ENCODE measurements around the gene CABP5.
"Not testable (repeated sequence)": the region's sequence is repeated elsewhere in the genome, so short reads cannot be mapped to it uniquely, and the experiment has no call there.

CABP5 gene

DNA sequence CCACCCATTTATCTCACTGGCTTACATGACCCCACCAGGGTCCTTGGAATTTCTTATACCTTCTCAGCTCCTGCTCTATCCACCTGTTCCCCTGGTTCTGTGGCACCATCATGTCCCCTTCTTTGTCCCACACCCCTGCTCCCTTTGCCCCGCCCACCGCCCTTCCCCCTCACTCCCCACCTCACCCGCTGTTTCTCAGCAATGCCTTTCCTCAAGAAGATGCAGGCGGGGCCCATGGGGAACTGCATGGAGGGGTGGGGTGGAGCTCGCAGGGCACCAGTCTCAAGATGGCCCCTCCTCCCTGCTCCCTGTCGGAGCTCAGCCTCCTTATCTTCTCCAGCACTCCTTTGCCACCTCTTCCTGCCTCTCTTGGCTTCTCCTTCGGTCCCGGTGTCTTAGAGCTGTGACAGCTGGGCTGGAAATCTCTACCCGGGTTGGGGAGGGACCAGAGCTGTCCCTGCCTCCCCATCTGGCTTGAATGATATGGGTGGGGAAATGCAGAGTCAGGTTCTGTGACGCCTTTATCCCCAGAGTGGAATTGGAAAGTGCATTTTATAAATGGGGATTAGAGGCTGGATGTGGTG, at the start of gene CABP5:
Gene CABP5, minus strand, starts transcription at position 405 of the 584 bp plus-strand sequence. Its CDS starts 157 bp downstream, at position 248.
- FAIRE-seq, result no peak

DNA sequence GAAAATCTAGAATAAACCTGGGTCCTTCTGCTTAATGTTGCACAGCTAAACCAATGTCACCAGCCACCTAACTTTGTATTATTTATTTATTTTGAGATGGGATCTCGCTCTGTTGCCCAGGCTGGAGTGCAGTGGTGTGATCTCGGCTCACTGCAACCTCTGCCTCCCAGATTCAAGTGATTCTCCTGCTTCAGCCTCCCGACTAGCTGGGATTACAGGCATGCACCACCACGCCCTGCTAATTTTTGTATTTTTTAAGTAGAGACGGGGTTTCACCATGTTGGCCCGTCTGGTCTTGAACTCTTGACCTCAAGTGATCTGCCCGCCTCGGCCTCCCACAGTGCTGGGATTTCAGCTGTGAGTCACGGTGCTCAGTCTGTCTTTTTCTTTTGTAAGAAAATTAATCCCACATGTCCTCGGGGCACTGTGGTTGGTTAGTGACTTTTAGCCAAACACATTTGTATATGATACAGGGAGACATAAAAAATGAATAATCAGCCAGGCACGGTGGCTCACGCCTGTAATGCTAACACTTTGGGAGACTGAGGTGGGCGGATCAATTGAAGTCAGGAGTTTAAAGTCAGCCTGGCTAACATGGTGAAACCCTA, 47.3 kb upstream of the CABP5 start:
- FAIRE-seq, result not testable (repeated sequence)

DNA sequence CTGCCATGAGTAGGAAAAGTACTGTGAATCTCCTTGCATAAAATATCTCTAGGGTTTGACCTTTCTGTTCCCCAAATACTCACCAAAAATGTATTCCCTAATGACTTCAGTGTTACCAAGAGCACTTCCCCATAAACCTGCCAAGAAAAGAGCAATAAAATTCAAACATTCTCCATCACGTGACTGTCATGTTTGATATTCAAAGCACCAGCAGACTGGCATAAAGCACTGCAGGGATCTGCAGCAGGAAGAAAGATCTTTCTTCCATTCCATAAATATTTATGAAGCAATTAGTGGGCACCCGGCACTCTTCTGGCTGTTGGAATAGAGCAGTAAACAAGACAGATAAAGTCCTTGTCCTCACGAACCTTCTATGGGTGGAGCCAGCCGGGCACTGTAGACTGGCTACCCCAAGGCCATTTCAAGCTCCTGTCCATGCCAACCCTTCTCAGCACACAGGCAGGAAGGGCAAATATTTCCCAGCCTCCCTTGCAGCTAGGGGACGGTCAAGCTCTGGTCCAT, 46.5 kb upstream of the CABP5 start:
- FAIRE-seq, result no peak

DNA sequence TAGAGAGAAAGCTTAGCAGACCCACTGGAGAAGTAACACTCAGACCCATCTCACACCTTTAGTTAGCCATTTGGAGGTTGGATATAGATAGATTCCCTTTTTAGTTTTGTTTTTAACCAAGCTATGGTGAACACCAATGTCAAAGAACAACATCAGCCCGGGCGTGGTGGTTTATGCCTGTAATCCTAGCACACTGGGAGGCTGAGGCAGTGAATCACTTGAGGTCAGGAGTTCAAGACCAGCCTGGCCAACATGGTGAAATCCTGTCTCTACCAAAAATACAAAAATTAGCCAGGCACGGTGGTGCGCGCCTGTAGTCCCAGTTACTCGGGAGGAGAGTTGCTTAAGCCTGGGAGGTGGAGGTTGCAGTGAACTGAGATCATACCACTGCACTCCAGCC, 45.1 kb upstream of the CABP5 start:
- FAIRE-seq, result not testable (repeated sequence)

DNA sequence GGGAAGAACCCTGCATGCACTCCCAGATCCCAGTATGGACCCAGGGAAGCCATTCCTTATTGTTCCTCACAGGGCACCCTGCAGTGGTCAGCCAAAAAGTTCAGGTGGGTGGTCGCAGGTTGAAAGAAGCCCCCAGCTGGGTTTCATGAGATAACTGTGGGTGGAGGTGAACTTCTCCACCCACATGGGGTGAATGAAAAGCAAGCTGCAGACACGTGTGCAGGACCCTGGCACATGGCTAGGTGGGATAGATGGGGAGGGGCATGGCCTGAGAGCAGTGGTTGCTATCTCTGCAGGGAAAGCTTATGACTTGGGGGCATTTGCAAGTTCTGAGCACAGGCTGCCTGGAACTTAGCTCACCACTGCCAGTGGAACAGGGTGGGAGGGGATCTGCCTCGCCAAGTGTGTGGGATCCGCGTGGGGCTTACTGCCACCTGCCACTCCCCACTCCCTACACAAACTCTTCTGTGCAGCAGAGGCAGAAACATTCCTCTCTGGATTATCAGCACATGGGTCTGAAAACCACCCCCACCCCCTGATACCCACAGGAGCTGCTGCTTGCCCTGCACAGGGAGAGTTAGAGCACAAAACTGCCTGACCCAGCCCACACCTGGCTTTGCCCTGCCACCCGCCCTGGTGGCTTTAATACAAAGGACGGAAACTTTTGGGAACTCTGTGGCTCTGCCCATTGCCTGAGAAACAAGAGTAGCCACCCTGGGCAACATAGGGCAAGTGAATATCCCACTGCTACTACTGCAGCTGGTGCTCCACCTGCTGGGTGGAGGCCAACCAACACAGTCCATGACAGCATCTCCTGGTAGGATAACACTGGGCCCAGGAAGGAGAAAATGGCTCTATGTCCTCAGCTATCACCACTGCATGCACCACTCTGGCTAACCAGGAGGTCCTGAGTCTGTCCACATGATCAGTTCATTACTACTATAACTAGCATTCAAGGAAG, 42.3 kb upstream of the CABP5 start:
- FAIRE-seq, result no peak

DNA sequence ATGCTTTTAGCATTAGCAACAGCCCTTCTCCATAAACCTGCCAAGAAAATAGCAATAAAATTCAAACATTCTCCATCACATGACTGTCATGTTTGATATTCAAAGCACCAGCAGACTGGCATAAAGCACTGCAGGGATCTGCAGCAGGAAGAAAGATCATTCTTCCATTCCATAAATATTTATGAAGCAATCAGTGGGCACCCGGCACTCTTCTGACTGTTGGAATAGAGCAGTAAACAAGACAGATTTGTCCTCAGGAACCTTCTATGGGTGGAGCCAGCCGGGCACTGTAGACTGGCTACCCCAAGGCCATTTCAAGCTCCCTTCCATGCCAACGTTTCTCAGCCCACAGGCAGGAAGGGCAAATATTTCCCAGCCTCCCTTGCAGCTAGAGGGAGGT, 41.2 kb upstream of the CABP5 start:
- no peak for FAIRE-seq

DNA sequence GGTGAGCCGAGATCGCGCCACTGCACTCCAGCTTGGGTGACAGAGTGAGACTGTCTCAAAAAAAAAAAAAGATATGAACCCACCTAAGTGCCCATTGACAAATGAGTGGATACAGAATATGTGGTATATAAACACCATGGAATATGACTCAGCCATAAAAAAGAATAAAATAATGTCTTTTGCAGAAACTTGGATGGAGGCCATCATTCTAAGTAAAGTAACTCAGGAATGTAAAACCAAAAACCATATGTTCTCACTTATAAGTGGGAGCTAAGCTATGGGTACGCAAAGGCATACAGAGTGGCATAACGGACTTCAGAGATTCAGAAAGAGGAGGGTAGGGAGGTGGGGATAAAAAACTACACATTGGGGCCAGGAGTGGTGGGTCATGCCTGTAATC, 37.2 kb upstream of the CABP5 start:
- no peak for FAIRE-seq

DNA sequence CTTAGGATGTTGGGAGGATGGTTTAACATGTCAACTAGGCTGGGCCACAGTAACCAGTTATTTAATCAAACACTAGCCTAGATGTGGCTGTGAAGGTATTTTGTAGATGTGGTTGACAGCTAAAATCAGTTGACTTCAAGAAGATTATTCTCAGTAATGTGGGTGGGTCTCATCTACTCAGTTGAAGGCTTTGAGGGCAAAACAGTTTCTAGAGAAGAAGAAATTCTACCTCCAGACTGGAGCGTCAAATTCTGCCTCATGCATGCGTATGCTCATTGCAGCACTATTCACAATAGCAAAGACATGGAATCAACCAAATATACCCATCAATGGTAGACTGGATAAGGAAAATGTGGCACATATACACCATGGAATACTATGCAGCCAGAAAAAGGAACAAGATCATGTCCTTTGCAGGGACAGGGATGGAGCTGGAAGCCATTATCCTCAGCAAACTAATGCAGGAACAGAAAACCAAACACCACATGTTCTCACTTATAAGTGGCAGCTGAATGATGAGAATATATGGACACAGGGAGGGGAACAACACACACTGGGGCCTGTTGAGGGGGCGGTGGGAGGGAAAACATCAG, 26.4 kb upstream of the CABP5 start:
- not testable (repeated sequence) for FAIRE-seq

DNA sequence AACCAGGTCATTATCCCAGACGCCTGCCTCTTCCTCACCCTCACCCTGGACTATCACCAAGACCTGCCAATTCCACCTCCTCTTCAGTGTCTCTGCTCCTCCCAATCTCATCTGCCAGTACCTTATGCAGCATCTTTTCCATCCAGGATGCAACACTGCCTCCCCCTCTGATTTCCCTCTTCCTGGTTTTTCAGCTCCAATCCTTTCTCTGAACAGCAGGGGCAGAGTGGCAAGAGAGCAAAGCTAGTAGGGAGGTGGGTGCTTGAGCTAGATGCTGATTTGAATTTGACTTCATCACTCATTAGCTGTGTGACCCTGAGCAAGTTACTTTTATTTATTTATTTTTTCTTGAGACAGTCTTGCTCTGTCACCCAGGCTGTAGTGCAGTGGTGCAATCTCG, 25.6 kb upstream of the CABP5 start:
- no peak for FAIRE-seq

DNA sequence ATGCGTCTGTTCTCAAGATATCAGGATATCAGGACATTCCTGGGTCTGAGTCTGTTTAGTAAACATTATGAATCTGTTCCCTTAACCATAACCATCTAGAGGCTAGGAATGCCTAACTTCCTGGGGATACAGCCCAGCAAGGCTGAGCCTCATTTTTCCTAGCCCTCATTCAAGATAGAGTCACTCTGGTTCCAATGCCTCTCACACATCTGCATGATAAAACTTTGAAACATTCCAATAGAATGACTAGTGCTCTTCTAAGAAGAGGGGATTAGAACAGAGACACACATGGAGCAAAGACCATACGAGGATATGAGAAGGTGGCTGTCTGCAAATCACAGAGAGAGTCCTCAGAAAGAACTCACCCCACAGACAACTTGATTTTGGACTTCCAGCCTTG, 20.6 kb upstream of the CABP5 start:
- no peak for FAIRE-seq

DNA sequence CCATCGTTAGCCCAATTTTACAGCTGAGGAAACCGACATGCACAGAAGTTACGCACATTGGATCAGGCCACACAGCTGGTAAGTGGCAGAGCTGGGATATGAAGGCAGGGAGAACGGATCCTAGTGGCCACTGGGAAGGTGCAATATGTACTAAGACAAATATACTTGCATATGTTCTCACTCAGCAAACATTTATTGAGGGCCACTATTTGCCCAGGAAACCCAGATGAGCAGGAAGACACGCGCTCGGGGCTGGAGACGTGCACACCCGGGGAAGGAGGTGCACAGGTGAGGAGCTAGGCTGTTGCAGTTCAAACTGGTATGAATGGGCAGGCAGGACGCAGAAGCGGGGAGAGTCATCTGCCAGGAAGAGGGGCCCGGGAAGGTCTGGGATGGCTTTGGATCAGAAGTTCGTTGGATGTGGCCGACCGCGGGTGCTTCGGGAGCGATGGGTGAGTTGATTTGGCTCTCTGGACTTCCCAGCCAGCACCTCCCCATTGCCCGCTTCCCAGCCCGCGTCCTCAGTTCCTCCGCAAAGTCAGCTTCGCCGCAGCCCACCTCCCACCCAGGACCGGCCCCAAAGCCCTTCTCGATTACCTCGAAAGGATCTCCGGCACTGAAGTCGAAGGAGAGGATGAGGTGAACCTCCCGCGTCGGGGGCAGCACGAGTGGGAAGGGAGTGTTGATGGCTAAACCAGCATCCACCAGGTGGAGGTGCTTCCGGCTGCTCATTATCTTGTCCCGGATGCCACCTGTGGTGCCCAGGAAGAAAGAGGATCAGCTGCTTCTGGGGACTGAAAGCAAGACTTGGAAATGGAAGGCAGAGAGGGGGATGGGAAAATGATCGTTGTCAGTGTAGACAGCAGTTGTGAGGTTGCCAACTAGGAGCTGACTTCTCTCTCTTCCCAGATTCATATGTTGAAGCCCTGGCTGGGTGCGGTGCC, 17.8 kb upstream of the CABP5 start:
- no peak for FAIRE-seq

DNA sequence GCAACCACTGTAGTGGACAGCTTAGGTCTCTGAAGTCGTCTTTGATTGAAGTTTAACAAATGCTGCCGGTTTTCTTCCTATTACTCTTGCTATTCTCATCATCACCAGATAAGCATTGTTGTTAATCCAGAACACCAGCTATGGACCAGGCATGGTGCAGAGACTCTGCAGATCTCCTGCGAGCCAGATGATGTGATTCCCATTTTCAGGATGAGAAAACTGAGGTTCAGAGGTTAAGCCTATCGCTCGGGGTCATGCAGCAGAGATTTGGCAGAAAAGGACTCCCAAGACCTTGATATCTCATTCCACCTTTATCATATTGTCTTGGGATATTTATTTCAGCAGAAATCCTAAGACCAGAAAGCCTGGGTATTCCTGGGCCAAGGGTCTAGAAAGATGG, 16.5 kb upstream of the CABP5 start:
- FAIRE-seq, result no peak

DNA sequence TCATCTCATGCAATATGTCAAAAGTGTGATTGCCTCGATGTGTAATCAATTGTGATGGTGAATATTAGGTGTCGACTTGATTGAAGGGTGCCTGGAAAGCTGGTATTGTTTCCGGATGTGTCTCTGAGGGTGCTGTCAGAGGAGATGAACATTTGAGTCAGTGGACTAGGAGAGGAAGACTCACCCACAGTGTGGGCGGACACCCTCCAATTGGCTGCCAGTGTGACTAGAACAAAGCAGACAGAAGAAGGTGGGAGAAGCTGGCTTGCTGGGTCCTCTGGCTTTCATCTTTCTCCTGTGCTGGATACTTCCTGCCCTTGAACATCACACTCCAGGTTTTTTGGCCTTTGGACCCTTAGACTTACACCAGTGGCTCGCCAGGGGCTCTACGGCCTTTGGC, 15.5 kb upstream of the CABP5 start:
- FAIRE-seq, result no peak

DNA sequence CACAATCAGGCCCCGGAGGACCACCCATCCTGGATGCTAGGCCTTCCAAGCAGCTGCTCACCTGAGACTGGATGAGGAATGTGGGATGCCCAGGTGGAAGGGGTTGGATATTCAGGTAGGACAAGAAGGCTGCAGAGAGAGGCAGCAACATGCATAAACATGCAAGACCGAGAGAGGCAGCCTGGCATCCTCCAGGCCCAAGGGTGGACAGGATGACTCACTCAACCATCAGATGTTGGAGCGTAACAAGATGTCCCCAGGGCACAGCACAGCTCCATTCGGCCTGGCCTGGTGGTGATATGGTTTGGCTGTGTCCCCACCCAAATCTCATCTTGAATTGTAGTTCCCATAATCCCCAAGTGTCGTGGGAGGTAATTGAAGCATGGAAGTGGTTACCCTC, 10.0 kb upstream of the CABP5 start:
- no peak for FAIRE-seq

DNA sequence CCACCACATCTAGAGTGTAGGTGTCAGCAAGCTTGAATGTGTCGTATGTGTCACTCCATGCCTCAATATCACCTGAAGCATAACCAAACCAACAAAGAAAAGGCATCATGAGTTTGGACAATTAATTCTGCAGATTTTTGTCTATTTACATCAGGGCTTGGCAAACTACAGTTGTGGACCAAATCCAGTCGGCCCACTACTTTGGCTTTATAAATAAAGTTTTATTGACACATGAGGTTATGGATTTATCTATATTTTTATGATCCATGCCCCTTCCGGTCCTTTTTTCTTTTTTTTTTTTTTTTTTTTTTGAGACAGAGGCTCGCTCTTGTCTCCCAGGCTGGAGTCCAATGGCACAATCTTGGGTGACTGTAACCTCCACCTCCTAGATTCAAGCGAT, 9.2 kb upstream of the CABP5 start:
- FAIRE-seq, result no peak

DNA sequence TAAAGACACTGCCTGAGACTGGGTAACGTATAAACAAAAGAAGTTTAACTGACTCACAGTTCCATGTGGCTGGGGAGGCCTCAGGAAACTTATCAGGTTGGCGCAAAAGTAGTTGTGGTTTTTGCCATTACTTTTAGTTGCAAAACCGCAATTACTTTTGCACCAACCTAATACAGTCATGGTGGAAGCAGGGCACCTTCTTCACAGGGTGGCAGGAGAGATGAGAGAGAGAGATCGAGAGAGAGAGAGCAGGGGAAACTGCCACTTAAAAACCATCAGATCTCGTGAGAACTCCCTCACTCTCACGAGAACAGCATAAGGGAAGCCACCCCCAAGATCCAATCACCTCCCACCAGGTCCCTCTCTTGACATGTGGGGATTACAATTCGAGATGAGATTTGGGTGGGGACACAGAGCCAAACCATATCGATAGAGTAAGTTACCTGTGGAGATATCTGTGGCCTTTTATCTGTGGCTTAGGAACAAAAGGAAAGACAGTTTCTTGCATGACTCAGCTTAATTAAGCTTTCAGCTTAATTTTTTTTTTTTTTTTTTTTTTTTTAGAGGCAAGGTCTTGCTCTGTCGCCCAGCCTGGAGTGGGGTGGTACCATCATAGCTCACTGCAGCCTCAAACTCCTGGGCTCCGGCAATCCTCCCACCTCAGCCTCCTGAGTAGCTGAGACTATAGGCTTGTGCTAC, 7.6 kb upstream of the CABP5 start:
- no peak for FAIRE-seq

DNA sequence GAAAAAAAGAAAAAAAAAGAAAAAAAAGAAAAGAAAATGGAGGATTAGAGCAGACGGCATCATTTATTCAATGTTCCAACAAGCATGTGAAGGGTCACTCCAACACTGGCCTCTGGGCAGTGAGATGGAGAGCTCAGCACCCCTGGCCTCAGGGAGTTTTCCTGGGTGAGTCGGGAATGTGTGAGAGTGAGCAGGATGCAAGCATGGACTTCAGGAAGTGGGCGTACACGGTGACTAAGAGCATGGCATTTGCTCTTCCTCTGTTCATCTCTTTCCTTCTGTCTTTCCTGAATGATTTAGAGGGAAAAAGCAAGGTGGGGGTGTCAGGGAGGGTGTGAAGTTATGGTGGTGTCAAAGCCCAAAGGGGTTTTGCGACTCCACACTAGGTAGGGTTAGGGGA, 682 bp upstream of the CABP5 start:
- FAIRE-seq, result no peak

DNA sequence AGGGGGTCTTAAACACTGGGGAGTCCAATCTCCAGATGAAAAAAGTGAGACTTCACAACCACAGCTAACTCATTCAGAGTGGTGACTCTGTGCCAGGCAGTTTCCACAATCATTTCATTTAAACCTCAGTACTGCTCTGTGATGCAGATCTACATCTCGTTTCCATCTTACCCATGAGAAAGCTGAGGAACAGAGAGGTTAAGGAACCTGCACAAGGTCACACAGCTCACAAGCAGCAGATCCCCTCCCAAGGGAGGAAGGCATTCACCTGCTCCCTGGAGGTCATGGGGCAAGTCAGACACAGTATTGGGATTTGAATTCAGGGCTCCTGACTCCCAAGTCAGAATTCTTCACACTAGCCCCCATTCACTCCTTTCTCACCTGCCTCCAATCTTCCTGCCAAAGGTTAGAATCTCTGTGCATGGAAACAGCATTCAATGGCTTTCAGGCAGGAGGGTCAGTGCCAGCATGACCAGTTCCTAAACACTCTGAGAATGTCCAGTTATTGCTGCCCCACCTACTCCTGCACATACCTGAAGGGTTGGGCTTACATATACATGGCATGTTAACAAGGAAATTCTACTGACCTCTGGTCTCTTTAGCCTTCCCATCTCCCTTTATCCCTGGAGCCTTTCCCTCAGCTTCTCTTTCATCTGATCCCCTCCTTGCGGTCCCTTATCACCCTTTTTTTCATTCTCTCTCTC, 1.9 kb downstream of the CABP5 start:
- no peak for FAIRE-seq

DNA sequence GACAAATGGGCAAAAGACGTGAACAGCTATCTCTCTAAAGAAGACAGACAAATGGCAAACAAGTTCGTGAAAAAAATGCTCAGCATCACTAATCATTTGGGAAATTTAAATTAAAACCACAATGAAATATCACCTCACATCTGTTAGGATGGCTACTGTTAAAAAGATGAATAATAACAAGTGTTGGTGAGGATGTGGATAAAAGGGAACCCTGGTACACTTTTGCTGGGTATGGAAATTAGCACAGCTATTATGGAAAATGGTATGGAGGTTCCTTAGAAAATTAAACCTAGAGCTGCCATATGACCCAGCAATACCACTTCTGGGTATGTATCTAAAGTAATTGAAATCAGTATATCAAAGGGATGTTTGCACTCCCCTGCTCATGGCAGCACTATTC, 7.1 kb downstream of the CABP5 start:
- FAIRE-seq, result no peak

DNA sequence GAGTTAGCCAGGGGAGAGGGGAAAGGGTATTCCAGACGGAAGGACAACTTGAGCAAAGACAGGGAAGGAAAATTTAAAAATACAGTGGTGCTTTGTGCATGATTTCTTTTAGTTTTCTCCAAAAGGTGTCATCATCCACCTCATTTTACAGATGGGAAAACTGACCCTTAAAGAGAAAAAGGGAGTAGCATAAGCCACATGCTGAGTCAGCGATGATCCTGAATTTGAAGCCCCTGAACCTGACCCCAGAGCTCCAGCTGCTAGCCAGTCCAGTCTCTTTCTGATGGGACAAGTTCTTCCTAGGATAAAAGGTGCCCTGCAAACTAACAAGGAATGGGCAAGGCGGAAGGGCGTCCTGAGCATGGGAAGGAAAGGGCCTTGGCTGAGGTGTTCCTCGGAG, 10.3 kb downstream of the CABP5 start:
- FAIRE-seq, result no peak

DNA sequence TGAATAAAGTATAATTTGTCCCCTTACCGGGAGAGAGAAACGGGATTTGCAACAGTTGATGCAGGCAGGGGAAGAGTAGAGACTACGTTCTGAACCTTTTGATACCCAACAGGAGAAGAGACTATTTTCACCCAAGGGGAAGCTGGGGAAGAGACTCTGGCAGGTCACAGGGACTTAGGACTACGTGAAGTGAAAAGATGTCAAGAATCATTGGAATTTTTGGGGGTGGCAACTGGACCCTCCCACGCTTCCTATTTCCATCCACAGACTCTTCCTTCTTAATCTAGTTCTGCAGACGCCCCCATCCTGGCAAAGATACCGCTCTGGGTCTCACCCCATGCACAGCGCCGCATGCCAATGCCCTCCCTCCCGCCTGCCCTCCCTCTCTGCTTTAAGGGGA, 13.8 kb downstream of the CABP5 start:
- FAIRE-seq, result no peak

Measured in colon (tissue), 2 donors.